Effector memory CD4-positive, alpha-beta T cell (primary cell): Measurements from ENCODE around the gene RAB3C.
"Not testable (repeated sequence)": the region's sequence is repeated elsewhere in the genome, so short reads cannot be mapped to it uniquely, and the experiment has no call there.

ENCODE experiments used
- DNase-seq, 3 donors: peaks; one replicate each; pipeline ENCODE4 v3.0.0-alpha.2; 2020
- H3K27ac ChIP-seq: 2 replicates; pipeline ENCODE4 v1.7.0; 2013; ENCODE audit warnings: mild to moderate bottlenecking, low read length, moderate library complexity; ENCODE audit not compliant: insufficient read depth, poor library complexity, severe bottlenecking
- H3K27me3 ChIP-seq: replicated peaks from 2 replicates; pipeline ENCODE4 v1.7.0; 2013; ENCODE audit warnings: mild to moderate bottlenecking, low read length; ENCODE audit not compliant: insufficient read depth, control insufficient read depth, poor library complexity, severe bottlenecking
- H3K36me3 ChIP-seq: 2 replicates; pipeline ENCODE4 v1.7.0; 2013; ENCODE audit warnings: mild to moderate bottlenecking, low read length, moderate library complexity; ENCODE audit not compliant: control insufficient read depth, insufficient read depth
- H3K4me1 ChIP-seq: 2 replicates; pipeline ENCODE4 v1.7.0; 2013; ENCODE audit warnings: low read length, mild to moderate bottlenecking; ENCODE audit not compliant: control insufficient read depth, insufficient read depth, poor library complexity, severe bottlenecking
- H3K4me3 ChIP-seq: 2 replicates; pipeline ENCODE4 v1.7.0; 2013; ENCODE audit warnings: low read length, low read depth, mild to moderate bottlenecking; ENCODE audit not compliant: insufficient read depth, poor library complexity, severe bottlenecking
- H3K9me3 ChIP-seq: 2 replicates; pipeline ENCODE4 v1.7.0; 2013; ENCODE audit warnings: mild to moderate bottlenecking, low read length, moderate library complexity; ENCODE audit not compliant: control insufficient read depth
- total RNA-seq, 3 donors: gene quantifications; one replicate each; lab custom pipeline; 2026; lab: John Stamatoyannopoulos, UW

The RAB3C gene, protein sequence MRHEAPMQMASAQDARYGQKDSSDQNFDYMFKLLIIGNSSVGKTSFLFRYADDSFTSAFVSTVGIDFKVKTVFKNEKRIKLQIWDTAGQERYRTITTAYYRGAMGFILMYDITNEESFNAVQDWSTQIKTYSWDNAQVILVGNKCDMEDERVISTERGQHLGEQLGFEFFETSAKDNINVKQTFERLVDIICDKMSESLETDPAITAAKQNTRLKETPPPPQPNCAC
- total RNA-seq, result 0 reads per million in 3 donors

DNA sequence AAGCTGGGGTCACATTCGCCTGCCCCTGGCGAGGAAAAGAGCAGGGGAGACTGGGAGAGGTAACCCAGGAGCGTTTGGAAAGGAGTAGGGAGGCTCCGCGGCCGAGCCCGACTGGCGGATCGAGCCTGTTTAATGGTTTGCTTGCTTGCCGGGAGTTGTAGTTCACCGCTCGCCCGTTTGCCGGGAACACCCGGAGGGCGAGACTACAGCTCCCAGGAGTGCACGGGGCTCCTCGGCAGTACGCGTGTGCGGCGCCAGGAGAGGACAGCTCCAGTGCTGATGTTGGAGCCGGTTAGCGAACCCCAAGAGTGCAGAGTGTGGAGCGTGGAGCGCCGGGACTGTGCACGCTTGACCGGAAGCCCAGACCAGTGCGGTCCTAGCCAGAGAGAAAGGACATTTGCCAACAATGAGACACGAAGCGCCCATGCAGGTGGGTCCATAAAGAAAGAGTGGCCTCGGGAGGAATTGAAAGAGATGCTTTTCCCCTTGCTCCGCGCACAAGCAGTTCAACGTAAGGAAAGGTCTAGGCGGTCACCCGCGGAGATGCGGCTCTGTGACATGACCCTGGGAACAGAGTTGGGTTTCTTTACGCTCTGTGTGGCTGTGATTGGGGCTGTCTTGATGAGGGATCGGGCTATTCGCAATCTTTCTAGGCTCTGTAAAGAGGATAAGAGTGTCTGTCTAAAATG, at the start of gene RAB3C:
Gene RAB3C (plus strand): TSS at position 273 of the 689 bp plus-strand sequence. CDS start 134 bp downstream, at position 407.
- peaks cover 9% of the 10 kb centered on the region for H3K4me1 ChIP-seq
- no peak within 1 kb of the TSS for H3K27ac ChIP-seq
- no peak for DNase-seq
- H3K4me3 ChIP-seq, result peak within 1 kb of the TSS; percentile 17
- H3K9me3 ChIP-seq, result no peaks in the 10 kb centered on the region
- H3K36me3 ChIP-seq, result no peaks in the 10 kb centered on the region
- peaks cover 16% of the 10 kb centered on the region for H3K27me3 ChIP-seq

- H3K4me3 ChIP-seq, H3K4me1 ChIP-seq, H3K27ac ChIP-seq, H3K9me3 ChIP-seq, H3K36me3 ChIP-seq, DNase-seq, H3K27me3 ChIP-seq: not testable (repeated sequence)
Observed at GRCh38 chr5:58541935-58542334, 40.9 kb upstream of the RAB3C start.

DNA sequence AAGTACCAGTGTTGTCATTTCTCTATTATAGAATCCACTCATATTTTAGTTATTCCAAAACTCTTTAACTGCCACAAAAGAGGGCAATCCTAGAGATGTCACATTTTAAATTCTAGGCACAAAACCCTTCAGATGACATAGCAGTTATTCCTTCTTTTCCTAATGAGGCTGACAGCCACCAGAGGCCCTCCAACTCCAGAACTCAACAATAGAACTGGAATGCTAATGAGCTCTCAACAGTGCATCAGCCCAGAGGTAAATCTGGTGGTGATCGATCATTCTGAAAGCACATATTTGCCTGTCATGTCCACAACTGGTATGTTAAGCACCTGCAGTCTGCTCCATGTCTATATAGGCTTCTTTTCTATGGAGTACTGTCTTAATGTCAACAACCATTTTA, 40.2 kb upstream of the RAB3C start:
- Histone ChIP-seq H3K36me3 (no peaks in the 10 kb centered on the region), H3K27ac (no peak overlapping the region), H3K9me3 (no peaks in the 10 kb centered on the region), H3K4me3 (no peak overlapping the region), H3K4me1 (no peaks in the 10 kb centered on the region), H3K27me3 (no peaks in the 10 kb centered on the region)
- no peak for DNase-seq

DNA sequence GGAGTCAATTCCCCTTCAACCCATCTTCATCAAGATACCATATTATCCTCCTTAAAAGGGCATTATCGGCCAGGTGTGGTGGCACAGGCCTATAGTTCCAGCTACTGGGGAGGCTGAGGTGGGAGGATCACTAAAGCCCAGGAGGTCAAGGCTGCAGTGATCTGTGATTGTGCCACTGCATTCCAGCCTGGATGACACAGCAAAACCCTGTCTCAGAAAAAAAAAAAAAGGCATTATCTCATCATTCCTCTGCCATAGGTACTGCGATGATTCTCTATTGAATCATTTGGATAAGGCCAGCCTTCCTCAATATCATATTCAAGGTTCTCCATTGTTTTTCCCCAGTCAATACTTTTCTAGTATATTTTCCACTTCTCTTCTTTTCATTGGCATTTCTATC, 39.2 kb upstream of the RAB3C start:
- H3K9me3 ChIP-seq, result no peaks in the 10 kb centered on the region
- H3K4me1 ChIP-seq, result no peaks in the 10 kb centered on the region
- no peaks in the 10 kb centered on the region for H3K27me3 ChIP-seq
- no peak overlapping the region for H3K4me3 ChIP-seq
- no peaks in the 10 kb centered on the region for H3K36me3 ChIP-seq
- H3K27ac ChIP-seq, result no peak overlapping the region
- no peak for DNase-seq

DNA sequence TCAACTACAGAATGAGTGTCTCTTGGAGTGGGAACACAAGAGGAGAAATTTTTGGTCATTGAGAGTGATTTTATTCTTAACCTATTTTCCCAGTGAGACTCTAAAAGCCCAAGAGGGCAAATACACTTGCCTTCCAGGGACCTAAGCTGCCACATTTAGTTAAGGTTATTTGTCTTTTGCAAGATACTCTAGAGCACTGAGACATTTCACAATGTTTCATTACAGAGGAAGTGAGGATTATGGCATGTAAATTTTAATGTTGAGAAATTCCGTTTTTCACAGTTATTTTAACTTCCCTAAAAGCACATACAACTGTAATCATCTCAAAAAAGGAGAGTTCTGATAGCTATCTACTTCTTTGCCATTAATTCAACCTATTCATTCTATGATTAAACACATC, 38.7 kb upstream of the RAB3C start:
- H3K4me3 ChIP-seq, result no peak overlapping the region
- H3K27ac ChIP-seq, result no peak overlapping the region
- no peaks in the 10 kb centered on the region for H3K4me1 ChIP-seq

GRCh38 chr5:58544926-58545325, 37.9 kb upstream of the RAB3C start:
- Histone ChIP-seq H3K36me3 (no peaks in the 10 kb centered on the region), H3K4me1 (no peaks in the 10 kb centered on the region), H3K27ac (no peak overlapping the region), H3K9me3 (no peaks in the 10 kb centered on the region), H3K4me3 (no peak overlapping the region), H3K27me3 (no peaks in the 10 kb centered on the region)
- no peak for DNase-seq

More for the DNA sequence above, 38.7 kb upstream of the RAB3C start:
- no peaks in the 10 kb centered on the region for H3K27me3 ChIP-seq
- no peaks in the 10 kb centered on the region for H3K36me3 ChIP-seq
- no peak for DNase-seq
- H3K9me3 ChIP-seq, result no peaks in the 10 kb centered on the region

- Histone ChIP-seq H3K4me1 (no peaks in the 10 kb centered on the region), H3K36me3 (no peaks in the 10 kb centered on the region), H3K4me3 (no peak overlapping the region), H3K27me3 (no peaks in the 10 kb centered on the region), H3K9me3 (no peaks in the 10 kb centered on the region), H3K27ac (no peak overlapping the region)
- no peak for DNase-seq
Observed at GRCh38 chr5:58545912-58546311, 37.0 kb upstream of the RAB3C start.

DNA sequence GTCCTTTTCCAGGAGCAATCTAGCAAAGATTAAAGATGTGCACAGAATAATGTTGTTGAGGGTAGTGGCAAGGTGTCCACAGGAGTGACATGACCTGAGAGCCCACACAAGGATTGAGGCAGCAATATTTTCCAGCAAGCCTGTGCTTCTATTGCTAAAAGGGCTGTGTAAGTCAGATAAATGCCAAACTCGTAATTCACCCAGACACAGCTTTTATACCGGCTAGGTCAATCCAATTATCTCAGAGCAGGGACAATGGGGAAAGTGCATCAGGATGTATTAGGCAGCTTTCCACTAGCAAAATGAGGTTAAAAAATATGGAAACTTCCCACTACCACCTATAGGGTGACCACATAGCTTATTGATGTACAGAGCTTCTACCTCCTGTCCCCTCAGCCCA, 34.8 kb upstream of the RAB3C start:
- no peak for DNase-seq
- Histone ChIP-seq H3K9me3 (no peaks in the 10 kb centered on the region), H3K36me3 (no peaks in the 10 kb centered on the region), H3K4me3 (no peak overlapping the region), H3K27ac (no peak overlapping the region), H3K4me1 (no peaks in the 10 kb centered on the region), H3K27me3 (no peaks in the 10 kb centered on the region)

GRCh38 chr5:58551492-58551891, 31.4 kb upstream of the RAB3C start:
- no peak for DNase-seq
- H3K4me1 ChIP-seq, result no peaks in the 10 kb centered on the region
- no peak overlapping the region for H3K4me3 ChIP-seq
- H3K27ac ChIP-seq, result no peak overlapping the region
- no peaks in the 10 kb centered on the region for H3K27me3 ChIP-seq
- no peaks in the 10 kb centered on the region for H3K36me3 ChIP-seq
- no peaks in the 10 kb centered on the region for H3K9me3 ChIP-seq

- not testable (repeated sequence) for H3K4me1 ChIP-seq, H3K27me3 ChIP-seq, H3K4me3 ChIP-seq, H3K36me3 ChIP-seq, DNase-seq, H3K27ac ChIP-seq, H3K9me3 ChIP-seq
Observed at GRCh38 chr5:58557665-58558338, 25.1 kb upstream of the RAB3C start.
